Brain microvascular endothelial cell (primary cell): ENCODE data around the gene ZNF880.

Experiments
- DNase-seq: peaks from one replicate; pipeline ENCODE4 v3.0.0-alpha.2; 2020
- H3K27ac ChIP-seq: fragments of 250-450 bp; sonication (Bioruptor Pico); 2 replicates; pipeline ENCODE4 v1.5.1; 2020; ENCODE audit warnings: mild to moderate bottlenecking, moderate library complexity
- H3K27me3 ChIP-seq: fragments of 250-450 bp; sonication (Bioruptor Pico); replicated peaks from 2 replicates; pipeline ENCODE4 v1.5.1; 2020; ENCODE audit warnings: mild to moderate bottlenecking
- H3K36me3 ChIP-seq: fragments of 250-450 bp; sonication (Bioruptor Pico); replicated peaks from 2 replicates; pipeline ENCODE4 v1.5.1; 2020; ENCODE audit warnings: mild to moderate bottlenecking
- H3K4me3 ChIP-seq: 2 replicates; pipeline ENCODE4 v1.5.1; 2011; ENCODE audit warnings: low read depth, mild to moderate bottlenecking, control low read depth, low read length, moderate library complexity
- in situ Hi-C: cut with HindIII; loops from 2 replicates; pipeline ENCODE4 v1.10.0; 2017; ENCODE audit warnings: low sequenced_read_pairs, low pct_ligation_motif_present
- TF ChIP-seq, protein P1 (sequence below): IDR thresholded peaks from 2 replicates; pipeline ENCODE4 v1.5.1; 2011; ENCODE audit warnings: low read depth, mild to moderate bottlenecking, moderate library complexity, low read length, control low read depth, inconsistent platforms; ENCODE audit errors: missing control alignments

ZNF880 gene

GRCh38 chr19:52370341-52370710, 603 bp downstream of the ZNF880 start:
- peak overlapping the region; percentile 98 for H3K27ac ChIP-seq
- TF ChIP-seq, protein P1, sequence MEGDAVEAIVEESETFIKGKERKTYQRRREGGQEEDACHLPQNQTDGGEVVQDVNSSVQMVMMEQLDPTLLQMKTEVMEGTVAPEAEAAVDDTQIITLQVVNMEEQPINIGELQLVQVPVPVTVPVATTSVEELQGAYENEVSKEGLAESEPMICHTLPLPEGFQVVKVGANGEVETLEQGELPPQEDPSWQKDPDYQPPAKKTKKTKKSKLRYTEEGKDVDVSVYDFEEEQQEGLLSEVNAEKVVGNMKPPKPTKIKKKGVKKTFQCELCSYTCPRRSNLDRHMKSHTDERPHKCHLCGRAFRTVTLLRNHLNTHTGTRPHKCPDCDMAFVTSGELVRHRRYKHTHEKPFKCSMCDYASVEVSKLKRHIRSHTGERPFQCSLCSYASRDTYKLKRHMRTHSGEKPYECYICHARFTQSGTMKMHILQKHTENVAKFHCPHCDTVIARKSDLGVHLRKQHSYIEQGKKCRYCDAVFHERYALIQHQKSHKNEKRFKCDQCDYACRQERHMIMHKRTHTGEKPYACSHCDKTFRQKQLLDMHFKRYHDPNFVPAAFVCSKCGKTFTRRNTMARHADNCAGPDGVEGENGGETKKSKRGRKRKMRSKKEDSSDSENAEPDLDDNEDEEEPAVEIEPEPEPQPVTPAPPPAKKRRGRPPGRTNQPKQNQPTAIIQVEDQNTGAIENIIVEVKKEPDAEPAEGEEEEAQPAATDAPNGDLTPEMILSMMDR = no peak
- DNase-seq = no peak
- H3K4me3 ChIP-seq = peak overlapping the region; percentile 88
- in situ Hi-C loops = no loop called here
- H3K36me3 ChIP-seq = peaks cover 11% of the 10 kb centered on the region
- no peaks in the 10 kb centered on the region for H3K27me3 ChIP-seq

DNA sequence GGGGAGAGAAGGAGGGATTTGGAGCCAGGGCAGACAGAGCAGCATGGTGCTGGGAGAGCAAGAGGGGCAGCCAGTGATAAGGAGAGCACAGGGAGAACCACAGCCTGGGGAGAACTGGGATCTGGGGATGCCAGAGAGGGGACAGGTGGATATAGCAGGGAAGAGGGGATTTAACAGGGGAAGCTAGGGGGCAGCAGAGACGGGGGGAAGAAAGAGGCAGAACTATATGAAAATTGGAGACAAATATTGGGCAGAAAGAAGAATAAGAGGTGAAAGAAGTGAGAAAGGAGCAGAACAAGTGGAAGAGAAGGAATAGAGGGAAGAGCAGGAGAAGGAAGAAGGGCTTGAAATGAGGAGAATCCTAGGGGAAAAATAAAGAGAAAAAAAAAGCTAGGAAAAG, 21.4 kb downstream of the ZNF880 start:
- DNase-seq = no peak
- H3K27me3 ChIP-seq = no peaks in the 10 kb centered on the region
- TF ChIP-seq, protein P1 = no peak
- H3K27ac ChIP-seq = no peak overlapping the region
- in situ Hi-C loops = no loop called here
- no peaks in the 10 kb centered on the region for H3K36me3 ChIP-seq
- no peak overlapping the region for H3K4me3 ChIP-seq

DNA sequence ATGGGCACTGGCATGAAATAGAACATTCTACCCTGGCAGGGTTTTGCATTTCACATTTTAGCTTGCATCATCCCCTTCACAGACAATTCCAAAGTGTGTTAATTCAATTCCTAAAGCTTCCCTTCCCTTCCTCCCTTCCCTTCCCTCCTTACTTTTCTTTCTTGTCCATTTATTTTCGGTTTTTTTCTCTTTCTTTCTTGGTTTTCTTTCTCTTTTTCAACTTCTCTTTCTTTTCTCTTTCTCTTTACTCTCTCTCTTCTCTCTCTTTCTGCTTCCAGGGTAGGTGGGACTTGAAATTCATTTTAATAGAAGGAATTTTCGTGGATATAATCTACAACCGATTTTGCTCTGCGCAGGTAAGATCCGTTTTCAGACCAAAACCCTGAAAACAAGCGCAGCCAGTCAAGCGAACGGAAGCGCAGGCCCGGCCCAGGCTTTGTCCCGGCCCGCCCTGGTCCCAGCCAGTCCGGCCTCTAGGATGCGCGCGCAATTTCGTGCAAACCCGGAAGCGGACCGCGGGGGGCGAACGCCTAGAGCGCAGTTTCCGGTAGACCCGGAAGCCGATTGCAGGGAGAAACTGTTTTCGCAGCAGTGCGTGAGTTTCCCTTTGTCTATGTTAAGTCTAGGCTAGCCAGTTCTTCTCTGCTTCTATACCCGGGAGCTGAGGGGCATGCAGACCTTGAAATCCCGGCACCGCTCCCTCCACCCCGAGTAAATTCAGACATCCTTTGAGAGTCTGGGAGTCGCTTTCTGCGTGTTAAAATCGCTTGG, 27.8 kb downstream of the ZNF880 start, which contains the start of gene ZNF528:
TSS of gene ZNF528 (plus strand) at position 540 of the 771 bp plus-strand sequence. CDS start 4,165 bp downstream, outside the sequence.
- TF ChIP-seq, protein P1 = no peak
- H3K36me3 ChIP-seq = no peaks in the 10 kb centered on the region
- in situ Hi-C loops = no loop called here
- H3K27ac ChIP-seq = peak within 1 kb of the TSS; percentile 68
- DNase-seq = peak; percentile 92
- no peaks in the 10 kb centered on the region for H3K27me3 ChIP-seq
- H3K4me3 ChIP-seq = peak within 1 kb of the TSS; percentile 82

- TF ChIP-seq, protein P1 = peak; percentile 10
- Histone ChIP-seq H3K27me3 (no peaks in the 10 kb centered on the region), H3K4me3 (peak overlapping the region; percentile 82), H3K27ac (peak overlapping the region; percentile 68), H3K36me3 (no peaks in the 10 kb centered on the region)
- in situ Hi-C loops = no loop called here
- peak; percentile 3 for DNase-seq
Observed at GRCh38 chr19:52398081-52398441, 28.3 kb downstream of the ZNF880 start.

DNA sequence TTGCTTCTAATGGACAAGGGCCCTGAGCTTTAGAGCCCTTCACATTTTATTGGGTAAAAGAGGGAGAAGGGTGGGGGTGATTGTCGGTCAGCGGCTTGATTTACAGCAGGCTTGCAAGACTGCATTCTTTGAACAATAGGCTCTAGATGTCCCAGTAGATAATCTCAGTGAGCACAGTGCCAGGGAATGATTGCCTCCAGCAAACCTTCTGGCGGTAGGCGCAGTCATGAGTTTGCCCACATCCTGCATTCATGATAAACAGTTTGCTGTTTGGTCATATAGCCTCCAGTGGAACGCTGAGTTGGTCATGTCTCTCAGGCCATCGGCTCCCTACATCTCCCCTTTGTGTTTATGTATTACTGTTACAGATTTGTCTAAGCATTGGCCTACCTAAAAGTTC, 40.6 kb downstream of the ZNF880 start:
- DNase-seq = no peak
- Histone ChIP-seq H3K27ac (no peak overlapping the region), H3K4me3 (no peak overlapping the region), H3K36me3 (peaks cover 32% of the 10 kb centered on the region), H3K27me3 (no peaks in the 10 kb centered on the region)
- in situ Hi-C loops = no loop called here
- TF ChIP-seq, protein P1 = no peak

DNA sequence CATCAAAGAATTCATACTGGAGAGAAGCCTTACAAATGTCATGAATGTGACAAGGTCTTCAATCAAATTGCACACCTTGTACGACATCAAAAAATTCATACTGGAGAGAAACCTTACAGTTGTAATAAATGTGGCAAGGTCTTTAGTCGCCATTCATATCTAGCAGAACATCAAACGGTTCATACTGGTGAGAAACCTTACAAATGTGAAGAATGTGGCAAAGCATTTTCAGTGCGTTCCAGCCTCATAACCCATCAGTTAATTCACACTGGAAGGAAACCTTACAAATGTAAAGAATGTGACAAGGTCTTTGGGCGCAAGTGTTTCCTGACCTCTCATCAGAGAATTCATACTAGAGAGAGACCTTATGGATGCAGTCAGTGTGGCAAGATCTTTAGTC, 46.0 kb downstream of the ZNF880 start:
- Histone ChIP-seq H3K27me3 (no peaks in the 10 kb centered on the region), H3K27ac (no peak overlapping the region), H3K36me3 (no peaks in the 10 kb centered on the region), H3K4me3 (no peak overlapping the region)
- TF ChIP-seq, protein P1 = no peak
- no peak for DNase-seq
- in situ Hi-C loops = no loop called here
